GM19238 (cell line): ENCODE results near the gene MSANTD7.

Experiments used
- DNase-seq: peaks from one replicate; pipeline ENCODE4 v3.0.0; 2011; ENCODE audit warnings: low spot score; ENCODE audit not compliant: insufficient read length

Gene MSANTD7

GRCh38 chr10:14880229-14880628 is 42.1 kb downstream of the MSANTD7 start:
- no peak for DNase-seq

- no peak for DNase-seq
Measured at GRCh38 chr10:14884082-14884481, 46.0 kb downstream of the MSANTD7 start.
